PC-3 (cell line): ENCODE results near the gene ABLIM1.

Experiments
- EZH2 ChIP-seq: fragments of 300-600 bp; sonication (generic); IDR thresholded peaks from one replicate; pipeline ENCODE4 v1.6.1; 2017; ENCODE audit warnings: antibody characterized with exemption, mild to moderate bottlenecking, low read length; ENCODE audit not compliant: unreplicated experiment
- TF ChIP-seq, protein P1 (sequence below): fragments of 300-600 bp; sonication (generic); conservative IDR thresholded peaks from 2 replicates; pipeline ENCODE4 v1.5.1; 2017; ENCODE audit warnings: antibody characterized with exemption, low read depth, mild to moderate bottlenecking, low read length

DNA sequence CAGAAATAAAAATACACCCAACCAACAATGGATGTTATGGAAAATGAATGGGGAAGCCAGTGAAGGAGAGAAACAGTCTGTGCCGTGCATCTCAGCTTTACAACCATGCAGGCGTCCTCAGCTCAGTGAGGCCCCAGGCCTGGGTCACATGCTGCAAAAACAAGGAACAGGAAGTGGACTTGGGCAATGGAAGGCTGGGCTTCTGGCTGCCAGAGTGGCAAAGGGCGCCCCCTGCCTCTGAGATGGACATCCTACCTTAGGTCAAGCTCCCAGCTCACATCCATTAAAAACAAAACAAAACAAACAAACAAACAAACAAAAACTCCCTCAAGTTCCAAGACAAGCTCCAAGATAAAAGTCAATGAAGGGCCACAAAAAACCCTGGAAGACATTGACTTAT lies 199.1 kb downstream of the ABLIM1 start:
- TF ChIP-seq, protein P1, sequence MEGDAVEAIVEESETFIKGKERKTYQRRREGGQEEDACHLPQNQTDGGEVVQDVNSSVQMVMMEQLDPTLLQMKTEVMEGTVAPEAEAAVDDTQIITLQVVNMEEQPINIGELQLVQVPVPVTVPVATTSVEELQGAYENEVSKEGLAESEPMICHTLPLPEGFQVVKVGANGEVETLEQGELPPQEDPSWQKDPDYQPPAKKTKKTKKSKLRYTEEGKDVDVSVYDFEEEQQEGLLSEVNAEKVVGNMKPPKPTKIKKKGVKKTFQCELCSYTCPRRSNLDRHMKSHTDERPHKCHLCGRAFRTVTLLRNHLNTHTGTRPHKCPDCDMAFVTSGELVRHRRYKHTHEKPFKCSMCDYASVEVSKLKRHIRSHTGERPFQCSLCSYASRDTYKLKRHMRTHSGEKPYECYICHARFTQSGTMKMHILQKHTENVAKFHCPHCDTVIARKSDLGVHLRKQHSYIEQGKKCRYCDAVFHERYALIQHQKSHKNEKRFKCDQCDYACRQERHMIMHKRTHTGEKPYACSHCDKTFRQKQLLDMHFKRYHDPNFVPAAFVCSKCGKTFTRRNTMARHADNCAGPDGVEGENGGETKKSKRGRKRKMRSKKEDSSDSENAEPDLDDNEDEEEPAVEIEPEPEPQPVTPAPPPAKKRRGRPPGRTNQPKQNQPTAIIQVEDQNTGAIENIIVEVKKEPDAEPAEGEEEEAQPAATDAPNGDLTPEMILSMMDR: peak; percentile 66
- no peak for TF ChIP-seq EZH2
